Endothelial cell of hepatic sinusoid (primary cell): ENCODE measurements around the gene UCK1.
"Not testable (repeated sequence)": the region's sequence is repeated elsewhere in the genome, so short reads cannot be mapped to it uniquely, and the experiment has no call there.

ENCODE experiments used
- in situ Hi-C: cut with HindIII; loops from 2 replicates; pipeline ENCODE4 v1.10.0; 2017; ENCODE audit warnings: low sequenced_read_pairs

UCK1 gene

GRCh38 chr9:131554843-131555351 lies 23.8 kb upstream of the UCK1 start:
- in situ Hi-C loops, result loop anchor here (5.0 kb wide), 1 partner anchor 47 kb away; no protein-coding TSS in a partner anchor

DNA sequence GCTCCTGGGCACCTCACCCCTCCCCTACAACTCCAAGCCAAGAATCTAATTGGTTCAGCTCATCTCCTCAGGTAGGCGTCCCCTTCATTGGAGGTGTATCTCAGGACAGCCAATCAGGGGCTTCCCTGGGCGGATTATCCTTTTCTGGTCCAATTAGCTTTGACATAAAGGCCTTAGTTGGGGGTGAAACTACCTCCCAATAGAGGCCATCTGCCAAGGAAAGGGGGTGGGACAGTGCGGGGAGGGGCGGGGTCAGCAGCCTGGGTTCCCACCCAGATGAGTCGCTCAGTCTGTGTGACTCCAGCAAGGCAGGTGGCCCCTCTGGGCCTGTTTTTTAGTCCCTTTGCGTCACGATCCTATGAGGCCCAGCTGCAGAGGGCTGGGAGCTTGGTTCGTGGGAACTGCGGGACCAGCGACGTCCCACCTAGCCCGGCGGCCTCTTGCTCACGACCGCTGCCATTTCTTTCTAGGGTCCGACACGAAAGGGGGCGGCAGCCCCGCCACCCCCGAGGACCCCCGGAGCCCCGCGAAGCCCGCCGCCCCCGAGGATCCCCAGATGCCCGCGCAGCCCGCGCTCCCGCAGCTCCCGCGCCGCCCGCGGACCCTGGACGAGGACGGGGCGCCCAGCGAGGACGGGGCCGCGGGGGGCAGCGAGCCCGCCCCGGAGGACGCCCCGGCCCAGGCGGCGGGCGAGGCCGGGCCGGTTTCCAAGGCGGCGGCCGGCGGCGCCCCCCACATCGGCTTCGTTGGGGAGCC lies 23.2 kb upstream of the UCK1 start:
- in situ Hi-C loops, result loop anchor here (5.0 kb wide), 1 partner anchor 48 kb away; no protein-coding TSS in a partner anchor

DNA sequence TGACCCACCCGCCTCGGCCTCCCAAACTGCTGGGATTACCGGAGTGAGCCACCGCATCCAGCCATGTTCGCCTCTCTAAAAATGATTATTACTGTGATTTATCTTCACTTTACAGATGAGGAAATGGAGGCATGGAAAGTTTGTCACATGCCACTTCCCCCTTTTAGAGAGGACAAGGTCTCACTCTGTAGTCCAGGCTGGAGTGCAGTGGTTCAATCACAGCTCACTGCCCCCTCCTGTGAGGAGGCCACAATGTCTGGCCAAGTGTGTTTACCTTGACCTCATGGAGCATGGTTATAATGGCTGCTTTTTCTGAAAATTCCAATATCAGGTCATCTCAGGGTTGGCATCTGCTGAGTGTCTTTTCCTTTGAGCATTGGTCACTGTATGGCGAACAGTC lies 21.0 kb upstream of the UCK1 start:
- in situ Hi-C loops, result loop anchor here (5.0 kb wide), 1 partner anchor 50 kb away; no protein-coding TSS in a partner anchor

DNA sequence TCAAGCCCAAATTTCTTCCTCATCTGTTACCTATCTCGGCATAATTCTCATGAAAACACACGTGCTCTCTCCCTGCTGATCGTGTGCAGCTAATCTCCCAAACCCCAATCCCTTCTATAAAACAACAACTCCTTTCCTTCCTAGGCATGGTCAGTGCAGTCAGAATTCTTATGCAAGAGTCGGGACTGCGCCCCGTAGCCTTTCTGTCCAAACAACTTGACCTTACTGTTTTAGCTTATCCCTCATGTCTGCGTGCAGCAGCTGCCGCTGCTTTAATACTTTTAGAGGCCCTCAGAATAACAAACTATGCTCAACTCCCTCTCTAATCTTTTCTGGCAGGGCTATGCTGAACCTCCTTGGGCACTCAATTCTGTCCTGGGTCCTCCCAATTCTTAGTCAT lies 19.4 kb upstream of the UCK1 start:
- in situ Hi-C loops, result loop anchor here (5.0 kb wide), 1 partner anchor 52 kb away; no protein-coding TSS in a partner anchor

GRCh38 chr9:131549186-131549585 lies 18.1 kb upstream of the UCK1 start:
- in situ Hi-C loops, result not testable (repeated sequence)

GRCh38 chr9:131546336-131547084 lies 15.4 kb upstream of the UCK1 start:
- in situ Hi-C loops, result no loop called here

- in situ Hi-C loops, result no loop called here
Observed at GRCh38 chr9:131545786-131546335, 14.8 kb upstream of the UCK1 start.

DNA sequence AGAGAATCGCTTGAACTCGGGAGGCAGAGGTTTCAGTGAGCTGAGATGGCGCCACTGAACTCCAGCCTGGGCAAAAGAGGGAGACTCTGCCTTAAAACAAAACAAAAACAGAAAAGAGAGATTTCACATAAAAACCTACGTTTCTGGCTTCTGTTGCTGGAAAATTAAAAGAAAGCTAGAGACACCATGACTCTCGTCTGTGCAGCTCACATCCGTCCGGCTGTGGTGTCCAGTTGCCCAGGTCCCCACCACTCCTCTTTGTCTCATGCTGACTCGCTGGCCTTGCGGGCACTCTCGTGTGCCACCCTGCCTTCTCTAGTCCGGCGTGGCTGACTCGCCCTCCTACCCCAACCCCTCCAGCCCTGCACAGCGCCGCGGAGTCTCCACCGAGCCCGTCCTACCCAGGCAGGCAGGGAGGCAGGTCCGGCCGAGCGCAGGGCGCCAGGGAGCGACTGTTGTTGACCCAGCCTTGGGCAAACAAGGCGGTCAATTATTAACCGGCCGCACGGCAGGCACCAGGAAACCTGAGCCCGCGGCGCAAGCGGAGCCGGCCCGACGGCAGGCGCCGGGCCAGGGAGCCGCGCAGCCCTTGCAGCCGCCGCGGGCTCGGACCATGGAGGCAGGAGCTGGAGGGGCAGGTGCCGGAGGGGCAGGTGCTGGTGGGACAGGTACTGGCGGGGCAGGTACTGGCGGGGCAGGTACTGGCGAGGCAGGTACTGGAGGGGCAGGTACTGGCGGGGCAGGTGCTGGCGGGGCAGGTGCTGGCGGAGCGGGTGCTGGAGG lies 14.1 kb upstream of the UCK1 start, which contains the start of gene PRRT1B:
PRRT1B (plus strand) TSS at position 521 of the 783 bp plus-strand sequence; CDS start at position 614, 93 bp downstream.
- in situ Hi-C loops, result no loop called here

DNA sequence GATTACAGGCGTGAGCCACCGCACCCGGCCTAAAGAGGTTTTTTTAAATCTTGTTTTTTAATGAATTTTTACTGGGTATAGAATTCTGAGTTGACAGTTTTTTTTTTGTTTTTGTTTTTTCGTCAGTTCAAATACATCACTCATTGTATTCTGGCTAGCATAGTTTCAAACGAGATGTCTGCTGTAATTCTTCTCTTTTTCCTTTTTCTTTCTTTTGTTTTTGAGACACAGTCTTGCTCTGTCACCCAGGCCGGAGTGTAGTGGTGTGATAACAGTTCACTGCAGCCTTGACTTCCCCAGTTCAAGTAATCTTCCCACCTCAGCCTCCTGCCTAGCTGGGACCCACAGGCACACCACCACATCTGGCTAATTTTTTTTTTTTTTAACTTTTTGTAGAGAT lies 12.1 kb upstream of the UCK1 start:
- in situ Hi-C loops, result no loop called here

DNA sequence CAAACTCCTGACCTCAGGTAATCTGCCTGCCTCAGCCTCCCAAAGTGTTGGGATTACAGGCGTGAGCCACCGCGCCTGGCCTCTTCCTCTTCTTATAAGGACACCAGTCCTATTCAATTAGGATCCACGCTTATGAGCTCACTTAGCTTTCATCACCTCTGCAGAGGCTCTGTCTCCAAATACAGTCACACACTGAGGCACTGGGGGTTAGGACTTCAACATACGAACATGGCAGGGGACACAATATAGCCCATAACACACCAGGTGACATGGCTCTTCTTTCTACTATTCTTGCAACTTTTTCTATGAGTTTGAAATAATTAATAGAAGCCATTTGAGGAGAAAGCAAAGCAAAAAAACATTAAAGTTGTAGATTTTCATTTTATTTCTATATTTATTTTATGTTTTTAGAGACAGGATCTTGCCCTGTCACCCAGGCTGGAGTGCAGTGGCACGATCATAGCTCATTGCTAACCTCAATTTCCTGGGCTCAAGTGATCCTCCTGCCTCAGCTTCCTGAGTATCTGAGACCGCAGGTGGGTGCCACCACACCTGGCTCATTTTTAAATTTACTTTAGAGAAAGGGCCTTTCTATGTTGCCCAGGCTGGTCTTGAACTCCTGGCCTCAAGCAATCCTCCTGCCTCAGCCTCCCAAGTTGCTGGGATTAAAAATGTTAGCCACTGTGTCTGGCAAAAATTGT lies 8.3 kb upstream of the UCK1 start:
- in situ Hi-C loops, result no loop called here

GRCh38 chr9:131537946-131538345 lies 6.9 kb upstream of the UCK1 start:
- in situ Hi-C loops, result no loop called here

GRCh38 chr9:131534721-131535237 lies 3.7 kb upstream of the UCK1 start:
- in situ Hi-C loops, result no loop called here

DNA sequence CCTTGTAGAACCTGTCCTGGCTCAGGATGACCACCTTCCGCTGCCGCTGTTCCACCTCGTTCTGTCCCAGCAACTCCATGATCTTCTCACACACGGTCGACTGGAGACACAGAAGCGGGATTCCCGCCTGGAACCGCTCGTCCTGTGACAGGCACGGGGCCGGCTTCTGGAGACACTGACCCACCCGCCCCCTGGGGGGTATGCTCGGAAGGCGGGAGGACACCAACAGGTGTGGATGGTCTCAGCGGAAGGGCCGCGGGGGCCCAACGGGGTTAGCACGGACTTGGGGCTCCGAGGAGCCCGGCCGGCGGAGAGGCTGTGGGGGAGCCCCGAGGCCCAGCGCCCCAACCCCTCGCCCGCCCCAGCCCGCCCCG lies 530 bp downstream of the UCK1 start:
- in situ Hi-C loops, result no loop called here

- in situ Hi-C loops, result no loop called here
Observed at GRCh38 chr9:131529597-131530545, 1.2 kb downstream of the UCK1 start.

DNA sequence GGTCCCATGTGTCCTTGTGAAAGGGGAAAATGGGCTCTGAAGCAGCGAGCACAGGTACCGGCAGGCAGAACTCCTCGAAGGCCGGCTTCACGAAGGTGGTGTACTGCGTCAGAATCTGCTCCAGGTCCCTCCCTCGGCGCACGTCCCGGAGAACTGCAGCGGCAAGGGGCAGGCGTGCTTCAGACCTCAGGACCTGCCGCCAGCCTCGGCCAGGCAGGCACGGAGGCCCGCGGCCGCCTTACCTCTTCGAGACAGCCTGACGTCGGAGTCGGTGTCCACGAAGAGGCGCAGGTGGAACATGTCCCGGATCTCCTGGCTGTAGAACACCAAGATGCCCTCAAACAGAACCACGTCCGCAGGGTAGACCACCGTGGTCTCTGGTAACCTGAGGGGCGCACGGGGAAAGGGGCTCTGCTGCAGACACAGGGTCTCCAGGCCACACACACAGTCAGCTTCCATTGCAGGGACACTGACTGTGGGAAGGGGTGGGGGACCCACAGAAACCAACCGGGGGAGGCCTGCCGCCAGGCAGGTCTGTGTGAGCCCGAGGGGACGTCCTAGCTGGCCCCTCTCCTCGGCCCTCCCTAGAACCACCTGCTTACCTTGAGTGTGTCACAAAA lies 2.1 kb downstream of the UCK1 start:
- in situ Hi-C loops, result no loop called here

- in situ Hi-C loops, result no loop called here
Observed at GRCh38 chr9:131528186-131528585, 2.9 kb downstream of the UCK1 start.

GRCh38 chr9:131525643-131526565 lies 5.2 kb downstream of the UCK1 start:
- in situ Hi-C loops, result no loop called here
